Dendritic cell treated with granulocyte-macrophage colony-stimulating factor and Interleukin-4, amounts not matched to agents 40 ng/mL and 50 ng/mL, for 4 days (primary cell): ENCODE measurements around the gene AMPH.

ENCODE experiments used
- H3K27ac Mint-ChIP-seq: one replicate; pipeline ENCODE4 v1.8.0; 2022; ENCODE audit warnings: mild to moderate bottlenecking, mixed read lengths
- H3K27me3 Mint-ChIP-seq: one replicate; pipeline ENCODE4 v1.8.0; 2022; ENCODE audit warnings: mild to moderate bottlenecking, mixed read lengths
- H3K36me3 Mint-ChIP-seq: one replicate; pipeline ENCODE4 v1.8.0; 2022; ENCODE audit warnings: low read depth, mixed read lengths
- H3K4me1 Mint-ChIP-seq: one replicate; pipeline ENCODE4 v1.8.0; 2022; ENCODE audit warnings: low read depth, mixed read lengths
- H3K4me3 Mint-ChIP-seq: one replicate; pipeline ENCODE4 v1.8.0; 2022; ENCODE audit warnings: mild to moderate bottlenecking, moderate library complexity, mixed read lengths
- H3K9me3 Mint-ChIP-seq: one replicate; pipeline ENCODE4 v1.8.0; 2022; ENCODE audit warnings: mixed read lengths
- intact Hi-C: fragments of 100-400 bp; cut with micrococcal nuclease; formaldehyde crosslinking; loops from one replicate; pipeline ENCODE4 v1.15.0; 2022

The AMPH gene

GRCh38 chr7:38541440-38541839 is 89.7 kb downstream of the AMPH start:
- Mint-ChIP-seq H3K9me3 (no peaks in the 10 kb centered on the region), H3K36me3 (no peaks in the 10 kb centered on the region), H3K4me3 (no peak overlapping the region), H3K4me1 (no peaks in the 10 kb centered on the region), H3K27me3 (no peaks in the 10 kb centered on the region), H3K27ac (no peak overlapping the region)
- intact Hi-C loops = no loop called here

DNA sequence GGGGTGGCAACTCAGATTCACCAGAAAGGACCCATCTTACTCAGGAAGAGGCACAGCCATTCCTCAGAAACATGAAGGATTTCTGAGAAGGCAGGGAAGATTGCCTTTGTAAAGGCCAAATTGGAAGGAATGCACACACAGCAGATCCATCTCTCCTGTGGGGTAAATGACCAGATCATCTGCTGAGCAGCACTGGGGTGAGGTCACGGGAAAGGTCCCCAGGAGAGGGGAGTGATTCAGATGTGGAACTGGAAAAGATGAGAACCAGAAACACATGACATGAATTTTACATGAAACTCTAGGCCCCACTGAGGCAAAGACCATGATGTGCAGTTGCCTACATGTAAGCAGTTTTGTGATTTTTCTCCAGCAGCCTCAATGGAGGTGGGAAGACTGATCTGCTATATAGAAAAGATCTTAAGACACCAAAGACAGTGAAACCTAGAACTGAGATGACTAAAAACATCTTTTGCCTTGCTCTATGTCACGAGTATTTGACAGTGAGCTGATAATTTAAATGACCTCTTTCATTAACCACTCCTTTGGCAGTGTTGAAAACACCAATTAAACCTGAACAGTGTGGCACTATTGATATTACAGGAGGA is 91.6 kb downstream of the AMPH start:
- Mint-ChIP-seq H3K4me1 (no peaks in the 10 kb centered on the region), H3K27ac (no peak overlapping the region), H3K4me3 (no peak overlapping the region), H3K27me3 (no peaks in the 10 kb centered on the region), H3K9me3 (no peaks in the 10 kb centered on the region), H3K36me3 (no peaks in the 10 kb centered on the region)
- intact Hi-C loops = no loop called here

- intact Hi-C loops = no loop called here
- H3K4me1 Mint-ChIP-seq = no peaks in the 10 kb centered on the region
- H3K4me3 Mint-ChIP-seq = no peak overlapping the region
- peaks cover 2% of the 10 kb centered on the region for H3K27me3 Mint-ChIP-seq
- H3K9me3 Mint-ChIP-seq = no peaks in the 10 kb centered on the region
- H3K36me3 Mint-ChIP-seq = no peaks in the 10 kb centered on the region
- H3K27ac Mint-ChIP-seq = no peak overlapping the region
These were observed 96.1 kb downstream of the AMPH start for GRCh38 chr7:38535073-38535472.

DNA sequence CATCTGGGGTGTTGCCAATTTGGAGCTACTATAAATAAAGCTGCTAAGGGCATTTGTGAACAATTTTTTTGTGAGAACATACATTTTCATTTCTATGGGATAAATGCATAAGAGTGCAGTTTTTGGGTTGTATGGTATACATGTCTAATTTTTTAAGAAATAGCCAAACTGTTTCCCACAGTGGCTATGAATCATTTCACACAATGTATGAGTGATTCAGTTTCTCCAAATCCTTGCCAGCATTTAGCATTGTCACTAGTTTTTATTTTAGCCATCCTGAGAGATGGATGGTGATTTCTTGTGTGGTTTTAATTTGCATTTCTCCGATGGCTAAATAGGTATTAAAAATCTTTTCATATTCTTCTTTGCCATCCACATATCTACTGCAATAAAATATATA is 105.3 kb downstream of the AMPH start:
- intact Hi-C loops = no loop called here
- Mint-ChIP-seq H3K9me3 (no peaks in the 10 kb centered on the region), H3K4me1 (no peaks in the 10 kb centered on the region), H3K36me3 (no peaks in the 10 kb centered on the region), H3K27ac (no peak overlapping the region), H3K4me3 (no peak overlapping the region), H3K27me3 (no peaks in the 10 kb centered on the region)

GRCh38 chr7:38524786-38525185 is 106.4 kb downstream of the AMPH start:
- Mint-ChIP-seq H3K36me3 (no peaks in the 10 kb centered on the region), H3K27me3 (no peaks in the 10 kb centered on the region), H3K9me3 (no peaks in the 10 kb centered on the region), H3K4me1 (no peaks in the 10 kb centered on the region), H3K27ac (no peak overlapping the region), H3K4me3 (no peak overlapping the region)
- intact Hi-C loops = no loop called here

GRCh38 chr7:38520741-38521140 is 110.4 kb downstream of the AMPH start:
- H3K4me3 Mint-ChIP-seq = no peak overlapping the region
- no peaks in the 10 kb centered on the region for H3K27me3 Mint-ChIP-seq
- H3K4me1 Mint-ChIP-seq = no peaks in the 10 kb centered on the region
- peaks cover 4% of the 10 kb centered on the region for H3K9me3 Mint-ChIP-seq
- H3K36me3 Mint-ChIP-seq = no peaks in the 10 kb centered on the region
- intact Hi-C loops = no loop called here
- no peak overlapping the region for H3K27ac Mint-ChIP-seq

DNA sequence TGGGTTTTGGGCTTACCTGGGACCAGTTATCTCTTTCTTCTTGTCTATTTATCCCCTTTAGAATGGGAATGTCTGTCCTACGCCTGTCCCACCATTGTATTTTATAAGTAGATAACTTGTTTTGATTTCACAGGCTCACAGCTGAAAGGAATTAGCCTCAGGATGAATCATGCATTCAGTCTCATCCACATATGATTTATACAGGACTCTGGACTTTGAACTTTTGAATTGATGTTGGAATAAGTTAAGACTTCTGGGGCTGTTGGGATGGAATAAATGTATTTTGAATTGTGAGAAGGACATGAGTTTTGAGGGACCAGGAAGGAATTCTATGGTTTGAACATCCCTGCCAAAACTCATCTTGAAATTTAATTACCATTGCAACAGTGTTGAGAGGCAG is 112.6 kb downstream of the AMPH start:
- H3K27me3 Mint-ChIP-seq = no peaks in the 10 kb centered on the region
- H3K27ac Mint-ChIP-seq = no peak overlapping the region
- no peak overlapping the region for H3K4me3 Mint-ChIP-seq
- peaks cover 15% of the 10 kb centered on the region for H3K9me3 Mint-ChIP-seq
- no peaks in the 10 kb centered on the region for H3K4me1 Mint-ChIP-seq
- H3K36me3 Mint-ChIP-seq = no peaks in the 10 kb centered on the region
- intact Hi-C loops = no loop called here

GRCh38 chr7:38512704-38513103 is 118.5 kb downstream of the AMPH start:
- H3K36me3 Mint-ChIP-seq = no peaks in the 10 kb centered on the region
- H3K4me3 Mint-ChIP-seq = no peak overlapping the region
- H3K27ac Mint-ChIP-seq = no peak overlapping the region
- no peaks in the 10 kb centered on the region for H3K27me3 Mint-ChIP-seq
- H3K9me3 Mint-ChIP-seq = peaks cover 15% of the 10 kb centered on the region
- intact Hi-C loops = no loop called here
- no peaks in the 10 kb centered on the region for H3K4me1 Mint-ChIP-seq

DNA sequence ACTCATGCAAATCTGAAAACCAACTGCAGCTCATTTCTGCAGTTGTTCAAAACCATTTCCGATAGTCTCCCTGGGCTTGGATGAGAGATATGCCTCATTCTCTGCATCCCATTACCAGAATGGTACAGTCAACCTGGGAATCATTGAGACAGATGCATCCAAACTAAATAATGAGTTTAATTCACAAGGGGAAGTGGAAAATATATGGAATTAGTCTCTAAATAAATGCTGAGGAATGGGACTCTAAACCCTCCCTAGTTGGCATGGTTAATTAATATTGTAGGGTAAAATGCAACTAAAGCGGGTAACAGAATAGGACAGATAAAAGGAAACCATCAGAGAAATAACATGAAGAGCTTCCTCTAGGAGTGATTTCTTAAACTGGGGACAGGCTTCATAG is 118.9 kb downstream of the AMPH start:
- Mint-ChIP-seq H3K4me1 (no peaks in the 10 kb centered on the region), H3K36me3 (no peaks in the 10 kb centered on the region), H3K27me3 (no peaks in the 10 kb centered on the region), H3K4me3 (no peak overlapping the region), H3K9me3 (peaks cover 15% of the 10 kb centered on the region), H3K27ac (no peak overlapping the region)
- intact Hi-C loops = no loop called here

DNA sequence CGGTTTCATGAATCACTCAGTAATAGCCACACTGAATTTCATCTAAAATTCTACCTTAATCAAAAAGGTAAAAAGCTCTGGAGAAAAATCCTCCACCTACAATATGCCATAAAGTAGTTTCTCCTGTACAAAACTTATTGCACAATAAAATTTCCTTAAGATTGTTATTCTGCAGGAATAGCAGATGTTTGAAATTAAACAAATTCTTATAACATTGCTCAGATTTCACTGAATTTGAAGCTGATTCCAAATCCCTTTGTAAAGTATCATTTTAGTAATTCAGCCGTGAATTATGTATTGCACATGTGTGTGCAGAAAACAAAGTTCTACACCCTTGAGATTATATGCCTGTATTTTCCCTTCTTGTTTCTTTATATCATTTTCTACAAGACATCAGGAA is 123.8 kb downstream of the AMPH start:
- Mint-ChIP-seq H3K27ac (no peak overlapping the region), H3K4me3 (no peak overlapping the region), H3K27me3 (no peaks in the 10 kb centered on the region), H3K9me3 (no peaks in the 10 kb centered on the region), H3K36me3 (no peaks in the 10 kb centered on the region), H3K4me1 (no peaks in the 10 kb centered on the region)
- intact Hi-C loops = no loop called here

- no peaks in the 10 kb centered on the region for H3K4me1 Mint-ChIP-seq
- H3K27me3 Mint-ChIP-seq = no peaks in the 10 kb centered on the region
- H3K9me3 Mint-ChIP-seq = no peaks in the 10 kb centered on the region
- H3K4me3 Mint-ChIP-seq = no peak overlapping the region
- no peak overlapping the region for H3K27ac Mint-ChIP-seq
- intact Hi-C loops = no loop called here
- H3K36me3 Mint-ChIP-seq = no peaks in the 10 kb centered on the region
These were observed 124.4 kb downstream of the AMPH start for GRCh38 chr7:38506756-38507155.

GRCh38 chr7:38506004-38506403 is 125.2 kb downstream of the AMPH start:
- intact Hi-C loops = no loop called here
- no peaks in the 10 kb centered on the region for H3K4me1 Mint-ChIP-seq
- H3K9me3 Mint-ChIP-seq = no peaks in the 10 kb centered on the region
- no peak overlapping the region for H3K27ac Mint-ChIP-seq
- no peaks in the 10 kb centered on the region for H3K27me3 Mint-ChIP-seq
- no peaks in the 10 kb centered on the region for H3K36me3 Mint-ChIP-seq
- H3K4me3 Mint-ChIP-seq = no peak overlapping the region

DNA sequence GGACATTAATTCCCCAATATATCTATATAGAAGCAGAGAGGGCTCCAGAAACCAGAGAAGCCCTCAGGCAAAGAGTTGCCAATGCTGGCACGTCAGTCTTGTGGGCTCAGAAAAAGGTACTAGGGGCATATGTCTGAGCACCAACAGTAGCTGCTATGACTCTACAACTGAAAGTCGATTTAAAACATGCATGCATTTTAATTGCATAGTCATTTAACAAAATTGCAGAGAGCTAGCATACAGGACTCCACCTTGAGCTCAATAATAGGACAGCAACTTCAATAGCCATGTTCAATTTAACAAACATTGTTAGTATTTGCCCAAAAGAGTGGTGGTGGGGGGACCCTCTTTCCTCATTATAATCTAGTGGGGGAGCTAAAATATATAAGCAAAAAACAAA is 126.5 kb downstream of the AMPH start:
- peaks cover 2% of the 10 kb centered on the region for H3K27me3 Mint-ChIP-seq
- H3K4me1 Mint-ChIP-seq = no peaks in the 10 kb centered on the region
- no peaks in the 10 kb centered on the region for H3K9me3 Mint-ChIP-seq
- no peak overlapping the region for H3K4me3 Mint-ChIP-seq
- no peak overlapping the region for H3K27ac Mint-ChIP-seq
- no peaks in the 10 kb centered on the region for H3K36me3 Mint-ChIP-seq
- intact Hi-C loops = no loop called here

DNA sequence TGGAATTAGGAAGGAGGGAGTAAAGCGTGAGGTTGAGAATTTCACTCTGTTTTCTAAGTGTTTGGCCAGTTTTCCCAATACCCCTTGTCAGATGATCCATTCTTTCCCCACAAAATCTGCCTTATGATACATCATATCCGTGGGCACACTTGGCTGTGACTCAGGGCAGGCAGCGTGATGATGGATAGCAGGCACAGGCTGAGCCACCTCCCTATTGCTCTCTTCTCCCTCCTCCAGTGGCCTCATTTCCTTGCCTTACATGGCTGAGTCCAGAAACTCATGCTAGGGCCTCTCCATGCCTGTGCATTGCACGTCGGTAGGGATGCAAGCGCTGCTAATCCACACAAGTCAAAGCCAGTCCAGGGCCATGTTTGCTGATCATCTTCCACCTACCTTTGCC is 128.3 kb downstream of the AMPH start:
- no peaks in the 10 kb centered on the region for H3K9me3 Mint-ChIP-seq
- no peak overlapping the region for H3K4me3 Mint-ChIP-seq
- H3K27ac Mint-ChIP-seq = no peak overlapping the region
- peaks cover 4% of the 10 kb centered on the region for H3K27me3 Mint-ChIP-seq
- intact Hi-C loops = no loop called here
- H3K36me3 Mint-ChIP-seq = no peaks in the 10 kb centered on the region
- H3K4me1 Mint-ChIP-seq = no peaks in the 10 kb centered on the region

- Mint-ChIP-seq H3K4me1 (no peaks in the 10 kb centered on the region), H3K4me3 (no peak overlapping the region), H3K27ac (no peak overlapping the region), H3K27me3 (peaks cover 4% of the 10 kb centered on the region), H3K36me3 (no peaks in the 10 kb centered on the region), H3K9me3 (no peaks in the 10 kb centered on the region)
- intact Hi-C loops = no loop called here
These were observed 128.9 kb downstream of the AMPH start for GRCh38 chr7:38502289-38502688.
